IMR-90 (cell line): ENCODE data around the gene MET. TPM values are rescaled to one million over a fixed set of nuclear protein-coding genes. Genes with fewer than 3 reads are reported as not detected.

Source experiments
- ATAC-seq: fragments of 200-7000 bp; cut with Tn5 transposase; 2 replicates; pipeline ENCODE4 v1.9.1; 2020; ENCODE audit warnings: low read depth, mild to moderate bottlenecking, moderate library complexity
- BruUV-seq: library from RNA; stranded (reverse); fragments of 400-500 nt; replicated peaks from 2 replicates; lab custom pipeline; 2021; lab: Mats Ljungman, UMichigan
- CTCF ChIA-PET: fragments of 300-600 bp; formaldehyde crosslinking; extraction: SDS; loops from one replicate; lab custom pipeline; 2021; ENCODE audit warnings: antibody characterized with exemption; lab: Yijun Ruan, JAX
- POLR2A ChIA-PET: fragments of 300-600 bp; sonication (Branson Sonifier 250); formaldehyde crosslinking; loops from one replicate; lab custom pipeline; 2022; ENCODE audit warnings: antibody characterized with exemption; ENCODE audit not compliant: unreplicated experiment; lab: Charles Lee
- DNase-seq: peaks from one replicate; pipeline ENCODE4 v3.0.0; 2013
- H2AFZ ChIP-seq: replicated peaks from 2 replicates; pipeline ENCODE3; 2013; ENCODE audit warnings: low read length, mild to moderate bottlenecking; ENCODE audit not compliant: poor library complexity
- H2AK5ac ChIP-seq: 2 replicates; pipeline ENCODE4 v1.6.1; 2013; ENCODE audit warnings: low read depth, low read length, inconsistent platforms
- H2AK9ac ChIP-seq: replicated peaks from 2 replicates; pipeline ENCODE3; 2013; ENCODE audit warnings: mild to moderate bottlenecking, low read depth, low read length, moderate library complexity; ENCODE audit not compliant: poor library complexity
- H2BK120ac ChIP-seq: 2 replicates; pipeline ENCODE4 v1.6.1; 2013; ENCODE audit warnings: low read depth, low read length, inconsistent platforms
- H2BK15ac ChIP-seq: 3 replicates; pipeline ENCODE4 v1.6.1; 2013; ENCODE audit warnings: low read depth, low read length, inconsistent platforms
- H2BK20ac ChIP-seq: 2 replicates; pipeline ENCODE4 v1.6.1; 2013; ENCODE audit warnings: low read depth, mild to moderate bottlenecking, inconsistent platforms, low read length, moderate library complexity
- H2BK5ac ChIP-seq: 2 replicates; pipeline ENCODE4 v1.6.1; 2013; ENCODE audit warnings: mild to moderate bottlenecking, low read depth, low read length, inconsistent platforms; ENCODE audit not compliant: poor library complexity, severe bottlenecking
- H3K14ac ChIP-seq: replicated peaks from 2 replicates; pipeline ENCODE4 v1.6.1; 2013; ENCODE audit warnings: low read depth, low read length, inconsistent platforms
- H3K18ac ChIP-seq: 2 replicates; pipeline ENCODE4 v1.6.1; 2013; ENCODE audit warnings: low read depth, low read length, control low read depth
- H3K23ac ChIP-seq: 2 replicates; pipeline ENCODE4 v1.6.1; 2013; ENCODE audit warnings: low read depth, low read length, inconsistent platforms
- H3K27ac ChIP-seq: 2 replicates; pipeline ENCODE4 v1.5.1; 2013; ENCODE audit warnings: mild to moderate bottlenecking, control low read depth, low read length; ENCODE audit not compliant: insufficient read depth
- H3K27me3 ChIP-seq: 2 replicates; pipeline ENCODE4 v1.6.1; 2013; ENCODE audit warnings: low read length; ENCODE audit not compliant: control insufficient read depth, insufficient read depth
- H3K36me3 ChIP-seq: 2 replicates; pipeline ENCODE4 v1.6.1; 2013; ENCODE audit warnings: low read length, mixed read lengths; ENCODE audit not compliant: control insufficient read depth, insufficient read depth
- H3K4ac ChIP-seq: 2 replicates; pipeline ENCODE4 v1.6.1; 2013; ENCODE audit warnings: low read depth, low read length, inconsistent platforms
- H3K4me1 ChIP-seq: 2 replicates; pipeline ENCODE4 v1.6.1; 2013; ENCODE audit warnings: low read length, mixed read lengths; ENCODE audit not compliant: control insufficient read depth, insufficient read depth
- H3K4me2 ChIP-seq: 2 replicates; pipeline ENCODE4 v1.6.1; 2013; ENCODE audit warnings: low read depth, mild to moderate bottlenecking, control low read depth, low read length, moderate library complexity
- H3K4me3 ChIP-seq: 2 replicates; pipeline ENCODE4 v1.5.1; 2013; ENCODE audit warnings: low read depth, mild to moderate bottlenecking, control low read depth, low read length, moderate library complexity; ENCODE audit not compliant: insufficient read depth
- H3K56ac ChIP-seq: 2 replicates; pipeline ENCODE4 v1.6.1; 2013; ENCODE audit warnings: low read length, inconsistent platforms; ENCODE audit not compliant: insufficient read depth; ENCODE audit errors: extremely low read depth
- H3K79me1 ChIP-seq, 2 experiments: 2 replicates each; pipeline ENCODE4 v1.6.1; 2013; ENCODE audit warnings: low read length in 2 of 2, inconsistent platforms in 1 of 2, low read depth in 1 of 2
- H3K9ac ChIP-seq: 2 replicates; pipeline ENCODE4 v1.6.1; 2013; ENCODE audit warnings: low read depth, low read length, control low read depth
- H3K9me1 ChIP-seq: 2 replicates; pipeline ENCODE4 v1.6.1; 2013; ENCODE audit warnings: low read length, inconsistent platforms; ENCODE audit not compliant: insufficient read depth
- H3K9me3 ChIP-seq: 2 replicates; pipeline ENCODE4 v1.6.1; 2013; ENCODE audit warnings: low read length; ENCODE audit not compliant: control insufficient read depth, insufficient read depth
- H4K20me1 ChIP-seq: 2 replicates; pipeline ENCODE4 v1.6.1; 2013; ENCODE audit warnings: low read length, inconsistent platforms; ENCODE audit not compliant: insufficient read depth
- H4K5ac ChIP-seq: 2 replicates; pipeline ENCODE4 v1.6.1; 2013; ENCODE audit warnings: mild to moderate bottlenecking, low read depth, low read length, control low read depth
- H4K8ac ChIP-seq, 2 experiments: 2 replicates each; pipeline ENCODE4 v1.6.1; 2013; ENCODE audit warnings: low read depth in 2 of 2, low read length in 2 of 2, control low read depth in 1 of 2, inconsistent platforms in 1 of 2
- H4K91ac ChIP-seq: 2 replicates; pipeline ENCODE4 v1.6.1; 2013; ENCODE audit warnings: low read depth, low read length, inconsistent platforms; ENCODE audit not compliant: insufficient read depth
- CEBPB ChIP-seq: IDR thresholded peaks from 2 replicates; pipeline ENCODE4 v1.6.1; 2012; ENCODE audit warnings: low read depth, low read length, improper control_type of control experiment
- CHD1 ChIP-seq: IDR thresholded peaks from 2 replicates; pipeline ENCODE4 v1.6.1; 2012; ENCODE audit warnings: low read depth, low read length, improper control_type of control experiment
- MAFK ChIP-seq: IDR thresholded peaks from 2 replicates; pipeline ENCODE4 v1.6.1; 2012; ENCODE audit warnings: low read depth, low read length, improper control_type of control experiment
- MAZ ChIP-seq: IDR thresholded peaks from 2 replicates; pipeline ENCODE4 v1.6.1; 2012; ENCODE audit warnings: low read depth, mild to moderate bottlenecking, low read length, improper control_type of control experiment, moderate library complexity, borderline replicate concordance
- NFE2L2 ChIP-seq: fragments of 150-350 bp; IDR thresholded peaks from 2 replicates; pipeline ENCODE4 v1.6.1; 2016; ENCODE audit warnings: low read depth, mild to moderate bottlenecking, low read length
- RAD21 ChIP-seq: IDR thresholded peaks from 2 replicates; pipeline ENCODE4 v1.6.1; 2012; ENCODE audit warnings: low read length, improper control_type of control experiment
- RCOR1 ChIP-seq: IDR thresholded peaks from 2 replicates; pipeline ENCODE4 v1.6.1; 2012; ENCODE audit warnings: mild to moderate bottlenecking, low read length, improper control_type of control experiment; ENCODE audit not compliant: insufficient replicate concordance
- WGBS, 2 experiments: methylation state at CpG; one replicate each; pipeline versions ENCODE4 v1.1.5 to v1.1.7; 2013; ENCODE audit warnings: missing lambda C conversion rate in 2 of 2; ENCODE audit not compliant: insufficient read length in 1 of 2; ENCODE audit errors: extremely low coverage in 2 of 2; 5-methylcytosine and 5-hydroxymethylcytosine counted together
- dilution Hi-C: fragments of 300-500 bp; cut with HindIII; formaldehyde crosslinking; loops from one replicate; pipeline ENCODE4 v1.14.3; 2018; ENCODE audit warnings: low sequenced_read_pairs; ENCODE audit not compliant: unreplicated experiment
- in situ Hi-C: fragments of 300-500 bp; cut with MboI; formaldehyde crosslinking; loops from 3 replicates; pipeline ENCODE4 v1.14.3; 2019; ENCODE audit warnings: low sequenced_read_pairs, inconsistent platforms, mixed read lengths
- intact Hi-C: fragments of 100-400 bp; cut with micrococcal nuclease; formaldehyde crosslinking; loops from 2 replicates; pipeline ENCODE4 v1.10.0; 2022
- polyA plus RNA-seq, 3 experiments: library from polyadenylated mRNA; depleted of rRNA; stranded (reverse); fragments of >200 nt; gene quantifications; 2 replicates each; pipeline ENCODE4 v1.2.3, GENCODE V29; 2012; ENCODE audit warnings: low replicate concordance in 1 of 3
- total RNA-seq: library from RNA; depleted of rRNA; stranded (reverse); fragments of >200 nt; gene quantifications from 2 replicates; pipeline ENCODE4 v1.2.3, GENCODE V29; 2012

MET gene
- total and polyA plus RNA-seq, 2 of the 4 experiments (the other 2 are of a cell fraction), result 15.0 to 84.6 TPM

GRCh38 chr7:116815041-116815440 is 143.0 kb downstream of the MET start:
- no peak overlapping the region for H2BK120ac ChIP-seq
- H3K4me2 ChIP-seq, result no peak overlapping the region
- no peak overlapping the region for H3K9ac ChIP-seq
- H2AK9ac ChIP-seq, result no peak overlapping the region
- in situ Hi-C loops, result loop anchor here (10.0 kb wide), 1 partner anchor 640 kb away; no protein-coding TSS in a partner anchor
- H4K91ac ChIP-seq, result no peak overlapping the region
- no peaks in the 10 kb centered on the region for H3K9me3 ChIP-seq
- H2BK15ac ChIP-seq, result no peak overlapping the region
- H4K5ac ChIP-seq, result no peak overlapping the region
- H4K20me1 ChIP-seq, result no peaks in the 10 kb centered on the region
- no TSS peak for BruUV-seq
- H3K79me1 ChIP-seq, result no peaks in the 10 kb centered on the region
- H3K9me1 ChIP-seq, result no peaks in the 10 kb centered on the region
- no peak overlapping the region for H3K56ac ChIP-seq
- intact Hi-C loops, result no loop called here
- ATAC-seq (no peak), DNase-seq (no peak)
- H2AFZ ChIP-seq, result no peak overlapping the region
- no peaks in the 10 kb centered on the region for H3K4me1 ChIP-seq
- no peaks in the 10 kb centered on the region; the same call in 1 of the 2 replicates for H3K27me3 ChIP-seq
- dilution Hi-C loops, result no loop called here
- H2BK5ac ChIP-seq, result no peak overlapping the region
- no peak overlapping the region for H2BK20ac ChIP-seq
- no peak overlapping the region for H4K8ac ChIP-seq
- no peak overlapping the region for H2AK5ac ChIP-seq
- no peak overlapping the region for H3K18ac ChIP-seq
- H3K4me3 ChIP-seq, result no peak overlapping the region
- WGBS, 2 experiments, result no CpG with 5 or more reads among the region's 3 CpGs
- no peak overlapping the region for H3K14ac ChIP-seq
- H3K4ac ChIP-seq, result no peak overlapping the region
- no peaks in the 10 kb centered on the region for H3K36me3 ChIP-seq
- CTCF ChIA-PET, result no interaction called here
- TF ChIP-seq RAD21, result no peak
- no peak for TF ChIP-seq MAZ
- TF ChIP-seq CHD1, result no peak
- no peak for TF ChIP-seq MAFK
- no peak for TF ChIP-seq NFE2L2
- TF ChIP-seq CEBPB, result no peak
- no peak for TF ChIP-seq RCOR1
- no peak overlapping the region for H3K27ac ChIP-seq
- POLR2A ChIA-PET, result no interaction called here
- H3K23ac ChIP-seq, result no peak overlapping the region
